Measurements from ENCODE around the gene PLEKHA8.

The PLEKHA8 gene

DNA sequence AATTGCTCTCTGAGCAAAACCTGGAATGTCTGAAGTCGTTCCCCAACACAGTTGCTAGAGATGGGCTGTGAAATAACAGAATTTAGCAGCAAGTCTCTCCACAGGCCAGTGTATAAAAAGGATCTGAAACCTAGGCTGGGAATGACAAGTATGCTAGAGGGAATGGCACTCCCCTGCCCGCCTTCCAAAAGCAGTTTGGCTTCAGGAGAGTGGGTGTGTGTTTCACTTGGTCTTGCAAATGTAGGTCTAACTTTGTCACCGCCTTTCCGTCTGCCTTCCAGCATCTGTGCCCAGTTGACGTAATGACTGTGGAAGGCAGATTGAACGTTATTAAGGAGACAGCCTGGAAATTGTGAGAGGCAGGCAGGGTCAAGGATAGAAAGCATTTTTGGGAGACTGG is 88.6 kb downstream of the PLEKHA8 start:
- DNase-seq = no peak
- Histone ChIP-seq H3K9me2 (replicated peaks; ENCODE audit: insufficient read depth, low read length) (no peaks in the 10 kb centered on the region), H3K27me3 (replicated peaks; ENCODE audit: insufficient read depth, low read length) (no peaks in the 10 kb centered on the region), H3K9me3 (replicated peaks; ENCODE audit: insufficient read depth, low read length) (no peaks in the 10 kb centered on the region), H3K27ac (ENCODE audit: low read length) (no peak overlapping the region), H3K79me2 (ENCODE audit: low read length) (no peaks in the 10 kb centered on the region), H3K4me1 (ENCODE audit: low read length) (0 out of 2 replicates have a peak, but pooled peaks cover 6% of the 10 kb centered on the region), H3K9ac (ENCODE audit: low read length) (no peak overlapping the region), H3K4me3 (ENCODE audit: low read length) (no peak overlapping the region), H3K36me3 (replicated peaks; ENCODE audit: insufficient read depth, low read length) (no peaks in the 10 kb centered on the region), H4K20me1 (ENCODE audit: insufficient read depth, low read length) (no peaks in the 10 kb centered on the region), H3K4me2 (ENCODE audit: low read depth, low read length) (no peak overlapping the region), H2AFZ (ENCODE audit: low read length) (no peak overlapping the region), H3F3A (ENCODE audit: insufficient read depth, low read length) (no peaks in the 10 kb centered on the region; the same call in 1 of the 2 replicates)
- no peak for TF ChIP-seq EZH2phosphoT487 (IDR thresholded peaks at IDR 0.05; ENCODE audit: low read length)
- no peak for TF ChIP-seq EZH2 (optimal IDR thresholded peaks at IDR 0.05; ENCODE audit: low read depth, low read length)
- TF ChIP-seq, protein P1, sequence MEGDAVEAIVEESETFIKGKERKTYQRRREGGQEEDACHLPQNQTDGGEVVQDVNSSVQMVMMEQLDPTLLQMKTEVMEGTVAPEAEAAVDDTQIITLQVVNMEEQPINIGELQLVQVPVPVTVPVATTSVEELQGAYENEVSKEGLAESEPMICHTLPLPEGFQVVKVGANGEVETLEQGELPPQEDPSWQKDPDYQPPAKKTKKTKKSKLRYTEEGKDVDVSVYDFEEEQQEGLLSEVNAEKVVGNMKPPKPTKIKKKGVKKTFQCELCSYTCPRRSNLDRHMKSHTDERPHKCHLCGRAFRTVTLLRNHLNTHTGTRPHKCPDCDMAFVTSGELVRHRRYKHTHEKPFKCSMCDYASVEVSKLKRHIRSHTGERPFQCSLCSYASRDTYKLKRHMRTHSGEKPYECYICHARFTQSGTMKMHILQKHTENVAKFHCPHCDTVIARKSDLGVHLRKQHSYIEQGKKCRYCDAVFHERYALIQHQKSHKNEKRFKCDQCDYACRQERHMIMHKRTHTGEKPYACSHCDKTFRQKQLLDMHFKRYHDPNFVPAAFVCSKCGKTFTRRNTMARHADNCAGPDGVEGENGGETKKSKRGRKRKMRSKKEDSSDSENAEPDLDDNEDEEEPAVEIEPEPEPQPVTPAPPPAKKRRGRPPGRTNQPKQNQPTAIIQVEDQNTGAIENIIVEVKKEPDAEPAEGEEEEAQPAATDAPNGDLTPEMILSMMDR (IDR thresholded peaks at IDR 0.05; ENCODE audit: low read length) = no peak

DNA sequence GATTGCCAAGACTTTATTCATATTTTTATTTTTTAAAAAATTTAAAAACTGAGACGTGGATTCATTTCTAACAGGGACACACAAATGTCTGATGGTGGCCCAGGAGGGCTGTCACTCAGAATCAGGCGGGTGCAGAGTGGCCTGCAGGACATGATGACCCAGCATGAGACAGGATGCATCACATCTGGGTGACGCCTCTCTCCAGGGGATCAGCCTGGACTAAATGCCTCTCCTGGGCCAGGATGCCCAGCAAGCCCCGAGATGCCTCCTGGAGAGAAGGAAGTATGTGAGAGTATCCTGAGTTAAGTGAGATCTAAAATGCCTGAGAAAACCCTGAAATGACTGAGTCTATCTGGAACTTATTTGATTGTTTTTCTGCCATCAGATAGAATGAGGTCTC is 89.7 kb downstream of the PLEKHA8 start:
- H3F3A ChIP-seq (ENCODE audit: insufficient read depth, low read length) = no peaks in the 10 kb centered on the region; the same call in 1 of the 2 replicates
- no peak overlapping the region for H3K27ac ChIP-seq (ENCODE audit: low read length)
- H3K36me3 ChIP-seq (replicated peaks; ENCODE audit: insufficient read depth, low read length) = no peaks in the 10 kb centered on the region
- H3K4me2 ChIP-seq (ENCODE audit: low read depth, low read length) = no peak overlapping the region
- no peaks in the 10 kb centered on the region for H3K79me2 ChIP-seq (ENCODE audit: low read length)
- no peak for DNase-seq
- H4K20me1 ChIP-seq (ENCODE audit: insufficient read depth, low read length) = no peaks in the 10 kb centered on the region
- TF ChIP-seq, protein P1 (IDR thresholded peaks at IDR 0.05; ENCODE audit: low read length) = no peak
- TF ChIP-seq EZH2 (optimal IDR thresholded peaks at IDR 0.05; ENCODE audit: low read depth, low read length) (no peak), EZH2phosphoT487 (IDR thresholded peaks at IDR 0.05; ENCODE audit: low read length) (no peak)
- H3K9me3 ChIP-seq (replicated peaks; ENCODE audit: insufficient read depth, low read length) = no peaks in the 10 kb centered on the region
- H3K4me1 ChIP-seq (ENCODE audit: low read length) = 0 out of 2 replicates have a peak, but pooled peaks cover 6% of the 10 kb centered on the region
- no peak overlapping the region for H3K4me3 ChIP-seq (ENCODE audit: low read length)
- no peak overlapping the region for H3K9ac ChIP-seq (ENCODE audit: low read length)
- H3K9me2 ChIP-seq (replicated peaks; ENCODE audit: insufficient read depth, low read length) = no peaks in the 10 kb centered on the region
- H2AFZ ChIP-seq (ENCODE audit: low read length) = no peak overlapping the region
- no peaks in the 10 kb centered on the region for H3K27me3 ChIP-seq (replicated peaks; ENCODE audit: insufficient read depth, low read length)

DNA sequence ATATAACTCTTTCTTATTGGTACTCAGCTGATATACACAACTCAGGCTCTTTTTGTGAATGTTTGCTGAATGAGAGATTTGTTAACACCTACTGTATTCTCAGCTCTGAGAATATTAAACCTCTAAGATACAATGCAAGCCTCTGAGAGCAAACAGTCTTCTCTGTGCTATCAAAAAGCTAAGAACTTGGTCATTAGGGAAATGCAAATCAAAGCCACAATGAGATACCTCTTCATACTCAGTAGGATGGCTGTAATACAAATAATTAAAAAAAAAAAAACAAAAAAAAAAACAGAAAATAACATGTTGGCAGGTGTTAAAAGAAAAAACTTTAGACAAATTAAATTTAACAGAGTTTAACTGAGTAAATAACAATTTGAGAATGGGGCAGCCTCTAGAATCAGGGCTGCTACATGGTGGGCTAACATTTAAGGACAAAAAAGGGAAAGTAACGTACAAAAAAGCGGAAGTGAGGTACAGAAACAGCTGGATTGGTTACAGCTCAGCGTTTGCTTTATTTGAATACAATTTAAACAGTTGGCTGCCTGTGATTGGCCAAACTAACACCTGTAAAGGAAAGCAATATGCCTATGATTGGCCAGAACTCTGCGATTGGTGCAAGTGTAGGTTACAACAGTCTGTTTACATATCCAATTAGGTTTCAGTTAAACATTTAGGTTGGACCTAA is 91.8 kb downstream of the PLEKHA8 start:
- Histone ChIP-seq H3K4me2 (ENCODE audit: low read depth, low read length) (no peak overlapping the region), H3K4me3 (ENCODE audit: low read length) (no peak overlapping the region), H3K9me3 (replicated peaks; ENCODE audit: insufficient read depth, low read length) (no peaks in the 10 kb centered on the region), H3F3A (ENCODE audit: insufficient read depth, low read length) (no peaks in the 10 kb centered on the region; the same call in 1 of the 2 replicates), H3K27me3 (replicated peaks; ENCODE audit: insufficient read depth, low read length) (no peaks in the 10 kb centered on the region), H4K20me1 (ENCODE audit: insufficient read depth, low read length) (no peaks in the 10 kb centered on the region), H3K4me1 (ENCODE audit: low read length) (0 out of 2 replicates have a peak, but pooled peaks cover under 1% of the 10 kb centered on the region), H3K36me3 (replicated peaks; ENCODE audit: insufficient read depth, low read length) (no peaks in the 10 kb centered on the region), H3K9ac (ENCODE audit: low read length) (no peak overlapping the region), H3K9me2 (replicated peaks; ENCODE audit: insufficient read depth, low read length) (no peaks in the 10 kb centered on the region), H3K79me2 (ENCODE audit: low read length) (no peaks in the 10 kb centered on the region), H2AFZ (ENCODE audit: low read length) (no peak overlapping the region), H3K27ac (ENCODE audit: low read length) (no peak overlapping the region)
- TF ChIP-seq EZH2 (optimal IDR thresholded peaks at IDR 0.05; ENCODE audit: low read depth, low read length) = no peak
- DNase-seq = no peak
